ENCODE data around the gene MYL4. TPM values are rescaled to one million over a fixed set of nuclear protein-coding genes. Genes with fewer than 3 reads are reported as not detected.

Gene MYL4
- total and polyA plus RNA-seq, 2 donors (not counting 3 experiments of a cell fraction or from before 2014, with no cell fraction given) = 2.0 to 2.1 TPM

- ChIA-PET POLR2A (no interaction called here), CTCF (no interaction called here)
- BruUV-seq (replicated peaks) = no TSS peak
- H3K4me3 ChIP-seq (replicated peaks in 1 of 3; ENCODE audit: insufficient read depth in 1 of 3, low read depth in 1 of 3, low read length in 3 of 3) = no peak overlapping the region
- H3K36me3 ChIP-seq (ENCODE audit: control insufficient read depth in 2 of 2, extremely low read depth in 1 of 2, insufficient read depth in 2 of 2, low read length in 2 of 2) = peaks cover 11 to 19% of the 10 kb centered on the region in 2 experiments
- dilution Hi-C loops (cut with MboI; ENCODE audit: extremely low pct_ligation_motif_present, low sequenced_read_pairs) = no loop called here
- no peaks in the 10 kb centered on the region for H4K20me1 ChIP-seq (replicated peaks; ENCODE audit: control insufficient read depth, extremely low read depth, insufficient read depth, low read length)
- no peaks in the 10 kb centered on the region for H3K4me1 ChIP-seq (ENCODE audit: control insufficient read depth, extremely low read depth, insufficient read depth, low read length)
- DNase-seq (ENCODE audit: low read depth, low spot score) (no peak), FAIRE-seq (no peak)
- H3K9me1 ChIP-seq (replicated peaks; ENCODE audit: control insufficient read depth, extremely low read depth, insufficient read depth, low read length) = no peaks in the 10 kb centered on the region
- H3K9me3 ChIP-seq (replicated peaks; ENCODE audit: control insufficient read depth, insufficient read depth, low read length) = no peaks in the 10 kb centered on the region
- H3K4me2 ChIP-seq (ENCODE audit: insufficient read depth, low read length) = no peak overlapping the region
- TF ChIP-seq MYC (IDR thresholded peaks at IDR 0.05; ENCODE audit: low read depth, low read length) (no peak), FOS (IDR thresholded peaks at IDR 0.05; ENCODE audit: borderline replicate concordance, insufficient read depth, low read length) (no peak), CTCF (IDR thresholded peaks at IDR 0.05; ENCODE audit: extremely low read depth in 1 of 2, insufficient read depth in 1 of 2, low read depth in 1 of 2, low read length in 2 of 2) (no peak), JUN (IDR thresholded peaks at IDR 0.05; ENCODE audit: borderline replicate concordance, insufficient read depth, insufficient read length, low read depth) (no peak), GATA2 (IDR thresholded peaks at IDR 0.05; ENCODE audit: insufficient read depth, insufficient read length, low read depth, low read length) (no peak), POLR2AphosphoS5 (IDR thresholded peaks at IDR 0.05; ENCODE audit: insufficient read depth, low read depth, low read length) (no peak), EZH2 (IDR thresholded peaks at IDR 0.05; ENCODE audit: borderline replicate concordance, low read depth, low read length, severe bottlenecking) (no peak), MAX (IDR thresholded peaks at IDR 0.05; ENCODE audit: insufficient read depth, insufficient read length) (no peak), POLR2A (IDR thresholded peaks at IDR 0.05; ENCODE audit: low read depth, low read length) (no peak)
- H3K27me3 ChIP-seq (ENCODE audit: control insufficient read depth in 2 of 2, insufficient read depth in 2 of 2, low read length in 2 of 2) = no peaks in the 10 kb centered on the region
- H3K9ac ChIP-seq (replicated peaks; ENCODE audit: extremely low read depth, insufficient read depth, low read length) = no peak overlapping the region
- H2AFZ ChIP-seq (ENCODE audit: low read depth, low read length) = no peak overlapping the region
- H3K27ac ChIP-seq (ENCODE audit: insufficient read depth, low read depth, low read length) = no peak overlapping the region
- peaks cover 48% of the 10 kb centered on the region for H3K79me2 ChIP-seq (ENCODE audit: control insufficient read depth, insufficient read depth, low read length)
- intact Hi-C loops (cut with micrococcal nuclease) = loop anchor here (5.0 kb wide), 1 partner anchor 153 kb away; no protein-coding TSS in a partner anchor
Measured at GRCh38 chr17:47164263-47164662, 44.9 kb upstream of the MYL4 start.

Measured in endothelial cell of umbilical vein (primary cell).